HG03565 (cell line): Measurements from ENCODE around the gene GJA5.
"Not testable (repeated sequence)": the region's sequence is repeated elsewhere in the genome, so short reads cannot be mapped to it uniquely, and the experiment has no call there.

ENCODE experiments used
- ATAC-seq: cut with Tn5 transposase; IDR thresholded peaks from one replicate; pipeline ENCODE4 v1.9.1; 2021; ENCODE audit warnings: mild to moderate bottlenecking, moderate library complexity; ENCODE audit not compliant: unreplicated experiment

Gene GJA5

DNA sequence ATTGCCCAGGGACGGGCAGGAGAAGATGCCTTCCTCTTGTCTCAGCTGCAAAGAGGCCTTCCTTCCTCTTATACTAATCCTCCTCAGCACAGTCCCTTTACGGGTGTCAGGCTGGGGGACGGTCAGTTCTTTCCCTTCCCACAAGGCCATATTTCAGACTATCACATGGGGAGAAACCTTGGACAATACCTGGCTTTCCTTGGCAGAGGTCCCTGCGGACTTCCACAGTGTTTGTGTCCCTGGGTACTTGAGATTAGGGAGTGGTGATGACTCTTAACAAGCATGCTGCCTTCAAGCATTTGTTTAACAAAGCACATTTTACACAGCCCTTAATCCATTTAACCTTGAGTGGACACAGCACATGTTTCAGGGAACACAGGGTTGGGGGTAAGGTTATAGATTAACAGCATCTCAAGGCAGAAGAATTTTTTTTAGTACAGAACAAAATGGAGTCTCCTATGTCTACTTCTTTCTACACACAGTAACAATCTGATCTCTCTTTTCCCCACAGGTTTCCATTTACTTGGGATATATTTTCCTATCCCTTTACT is 26.0 kb downstream of the GJA5 start:
- not testable (repeated sequence) for ATAC-seq

DNA sequence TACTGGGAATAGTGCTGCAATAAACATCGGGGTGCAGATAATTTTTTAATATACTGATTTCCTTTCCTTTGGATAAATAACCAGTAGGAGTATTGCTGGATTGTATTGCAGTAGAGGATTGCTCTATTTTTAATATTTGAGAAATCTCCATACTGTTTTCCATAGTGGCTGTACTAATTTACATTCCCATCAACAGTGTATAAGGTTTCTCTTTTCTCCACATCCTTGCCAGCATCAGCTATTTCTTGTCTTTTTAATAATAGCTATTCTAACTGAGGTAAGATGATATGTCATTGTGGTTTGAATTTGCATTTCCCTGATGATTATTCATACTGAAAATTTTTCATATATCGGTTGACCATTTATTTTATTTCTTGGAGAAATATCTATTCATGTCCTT is 31.1 kb downstream of the GJA5 start:
- no peak for ATAC-seq

DNA sequence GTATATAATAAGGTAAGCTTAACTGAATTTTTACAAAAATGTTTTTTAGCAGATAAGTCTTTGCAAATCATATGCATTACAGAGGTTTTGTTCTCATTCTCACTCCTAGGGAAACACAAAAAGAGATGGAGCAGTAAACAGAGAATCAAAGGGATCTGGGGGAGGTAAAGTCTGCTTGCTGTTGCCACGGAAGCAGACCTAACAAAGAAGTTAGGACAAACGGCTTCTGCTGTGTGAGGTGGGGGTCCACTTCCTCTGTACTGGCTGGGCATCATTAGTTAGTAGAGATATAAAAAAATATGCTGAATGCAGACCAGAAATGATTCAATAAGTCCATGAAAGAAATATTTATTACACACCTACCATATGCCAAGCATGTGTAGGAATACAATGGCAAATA is 34.2 kb downstream of the GJA5 start:
- no peak for ATAC-seq

GRCh38 chr1:147725685-147726084 is 34.7 kb downstream of the GJA5 start:
- no peak for ATAC-seq

DNA sequence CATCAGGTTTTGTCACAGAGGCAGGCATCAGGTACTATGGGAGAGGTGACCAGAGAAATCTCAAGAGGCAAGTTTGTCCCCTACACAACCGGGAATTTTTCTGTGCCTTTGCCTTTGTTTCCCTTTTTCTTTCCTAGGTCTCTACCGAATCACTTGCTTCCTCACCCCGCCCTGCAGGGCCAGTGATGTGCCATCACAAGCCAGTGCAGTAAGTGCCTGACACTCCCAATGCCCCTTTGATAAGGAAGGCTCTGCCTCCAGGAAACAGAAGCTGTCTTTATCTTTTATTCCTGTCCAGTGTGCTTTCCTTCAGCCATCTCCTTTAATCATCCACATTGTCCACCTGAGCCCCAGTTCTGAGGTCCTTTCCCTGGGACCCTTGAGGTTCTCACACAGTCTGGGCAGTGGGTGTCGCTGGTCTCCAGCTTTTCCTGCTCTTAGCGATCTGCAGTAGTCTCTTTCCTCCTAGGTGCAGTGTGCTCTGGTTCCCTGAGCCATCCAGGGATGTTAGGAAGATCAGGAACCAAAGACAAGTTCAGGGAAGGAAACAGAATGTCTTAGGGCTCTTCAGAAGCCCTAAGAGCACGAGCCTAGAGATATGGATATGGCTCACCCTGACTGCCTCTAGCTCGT is 36.6 kb downstream of the GJA5 start:
- no peak for ATAC-seq

DNA sequence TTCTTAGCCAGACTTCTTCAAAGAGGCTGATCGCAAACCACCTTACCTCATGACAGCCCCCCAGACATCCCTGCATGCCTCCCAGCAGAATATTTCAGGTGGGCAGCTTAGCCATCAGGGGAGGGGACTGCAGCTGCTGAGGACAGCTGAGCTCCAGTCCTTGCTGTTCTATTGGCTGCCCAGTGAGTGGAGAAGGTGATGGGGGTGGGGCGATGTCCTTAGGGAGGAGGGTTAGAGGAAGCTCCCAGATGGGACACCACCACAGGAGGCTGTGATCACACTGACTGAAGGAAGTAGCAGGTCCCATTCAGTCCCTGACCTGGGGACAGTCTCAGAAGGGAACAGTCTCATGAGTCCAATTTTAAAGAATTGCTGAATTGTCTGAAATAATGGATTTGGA is 38.3 kb downstream of the GJA5 start:
- ATAC-seq, result no peak

GRCh38 chr1:147721716-147722115 is 38.7 kb downstream of the GJA5 start:
- no peak for ATAC-seq

GRCh38 chr1:147720557-147720956 is 39.8 kb downstream of the GJA5 start:
- ATAC-seq, result no peak

DNA sequence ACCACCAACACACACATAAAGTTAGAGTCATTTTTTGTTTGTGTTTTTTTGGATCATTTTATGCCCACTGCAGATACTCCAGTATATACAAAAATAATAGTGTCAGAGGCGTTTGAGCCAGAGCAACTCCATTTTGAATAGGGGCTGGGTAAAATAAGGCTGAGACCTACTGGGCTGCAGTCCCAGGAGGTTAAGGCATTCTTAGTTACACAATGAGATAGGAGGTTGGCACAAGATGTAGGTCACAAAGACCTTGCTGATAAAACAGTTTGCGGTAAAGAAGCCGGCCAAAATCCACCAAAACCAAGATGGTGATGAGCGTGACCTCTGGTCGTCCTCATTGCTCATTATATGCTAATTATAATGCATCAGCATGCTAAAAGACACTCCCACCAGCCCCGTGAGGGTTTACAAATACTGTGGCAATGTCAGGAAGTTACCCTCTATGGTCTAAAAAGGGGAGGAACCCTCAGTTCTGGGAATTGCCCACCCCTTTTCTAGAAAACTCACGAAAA is 40.6 kb downstream of the GJA5 start:
- no peak for ATAC-seq

DNA sequence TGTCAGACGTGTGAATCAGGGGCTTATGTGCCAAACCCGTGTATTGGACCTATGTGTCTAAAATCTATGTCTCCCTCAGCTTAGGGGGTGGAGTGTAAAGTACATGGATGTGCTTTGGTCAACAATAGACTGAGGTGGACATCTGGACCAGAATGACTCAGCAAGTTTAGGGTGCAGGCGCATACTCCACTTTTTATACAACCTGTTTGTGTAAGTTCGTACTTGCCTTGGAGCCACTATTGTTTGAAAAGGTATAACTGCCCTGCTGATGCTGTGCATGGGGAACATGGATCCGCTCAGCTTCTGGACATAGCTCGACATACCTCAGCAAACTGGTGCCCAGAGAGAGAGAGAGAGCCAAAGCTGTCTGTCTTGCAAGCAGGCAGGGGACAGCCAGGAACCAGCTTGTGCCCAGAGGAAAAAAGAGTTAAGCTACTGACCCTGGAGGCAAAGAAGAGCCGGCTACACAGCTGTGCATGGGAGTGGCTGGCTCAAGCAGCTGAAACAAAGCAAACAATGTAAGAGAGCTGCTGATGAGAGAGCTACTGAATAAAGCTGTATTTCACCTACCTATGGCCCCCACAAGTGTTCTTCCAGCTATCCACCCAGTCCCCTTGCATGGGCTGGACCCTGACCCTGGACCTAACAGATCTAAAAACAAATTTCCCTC is 41.2 kb downstream of the GJA5 start:
- no peak for ATAC-seq

- ATAC-seq, result no peak
Measured at GRCh38 chr1:147717706-147718097, 42.7 kb downstream of the GJA5 start.

DNA sequence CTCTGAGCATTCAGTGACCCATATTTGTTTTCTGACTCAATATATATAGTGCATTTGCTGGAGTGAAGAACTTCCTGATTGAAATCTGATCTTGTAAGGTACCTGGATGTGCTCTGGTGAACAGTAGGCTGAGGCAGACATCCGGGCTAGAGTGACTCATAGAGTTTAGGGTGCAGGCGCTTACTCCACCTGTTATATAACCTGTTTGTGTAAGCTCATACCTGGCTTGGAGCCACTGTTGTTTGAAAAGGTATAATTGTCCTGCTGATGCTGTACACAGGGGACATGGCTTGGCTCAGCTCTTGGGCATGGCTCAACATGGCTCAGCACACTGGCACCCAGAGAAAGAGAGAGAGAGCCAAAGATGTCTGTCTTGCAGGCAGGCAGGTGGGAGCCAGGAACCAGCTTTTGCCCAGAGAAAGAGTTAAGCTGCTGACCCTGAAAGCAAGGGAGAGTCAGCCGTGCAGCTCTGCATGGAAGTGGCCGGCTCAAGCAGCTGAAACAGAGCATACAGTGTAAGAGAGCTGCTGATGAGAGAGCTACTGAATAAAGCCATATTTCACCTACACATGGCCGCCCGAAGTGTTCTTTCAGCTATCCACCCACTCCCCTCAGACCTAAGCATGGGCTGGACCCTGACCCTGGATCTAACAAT is 43.2 kb downstream of the GJA5 start:
- ATAC-seq, result no peak

GRCh38 chr1:147712605-147713004 is 47.8 kb downstream of the GJA5 start:
- ATAC-seq, result no peak
